Measurements from ENCODE around the gene STYX. TPM values are rescaled to one million over a fixed set of nuclear protein-coding genes. Genes with fewer than 3 reads are reported as not detected.

STYX gene
- total and polyA plus RNA-seq, 2 of the 8 experiments (the other 6 are each of a cell fraction or from before 2014, with no cell fraction given): 8.3 to 29.0 TPM

DNA sequence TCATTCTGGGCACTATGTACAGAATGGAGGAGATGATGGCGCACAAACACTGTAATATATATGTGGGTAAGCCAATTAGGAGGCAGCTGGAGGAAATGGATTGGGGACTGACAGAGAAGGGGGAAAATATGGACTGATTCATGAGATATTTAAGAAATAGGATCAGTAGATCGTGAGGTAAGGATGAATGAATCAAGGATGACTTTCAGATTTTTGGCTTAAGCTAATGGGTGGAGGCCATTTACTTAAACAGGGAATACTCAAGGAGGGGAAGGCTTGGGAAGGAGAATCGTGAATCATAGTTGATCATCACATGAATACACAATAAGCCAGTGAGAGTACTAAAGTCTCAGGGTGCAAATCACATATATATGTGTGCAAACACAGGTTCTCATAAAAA is 72.6 kb downstream of the STYX start (continued):
- TF ChIP-seq, protein P1, sequence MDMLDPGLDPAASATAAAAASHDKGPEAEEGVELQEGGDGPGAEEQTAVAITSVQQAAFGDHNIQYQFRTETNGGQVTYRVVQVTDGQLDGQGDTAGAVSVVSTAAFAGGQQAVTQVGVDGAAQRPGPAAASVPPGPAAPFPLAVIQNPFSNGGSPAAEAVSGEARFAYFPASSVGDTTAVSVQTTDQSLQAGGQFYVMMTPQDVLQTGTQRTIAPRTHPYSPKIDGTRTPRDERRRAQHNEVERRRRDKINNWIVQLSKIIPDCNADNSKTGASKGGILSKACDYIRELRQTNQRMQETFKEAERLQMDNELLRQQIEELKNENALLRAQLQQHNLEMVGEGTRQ (IDR thresholded peaks at IDR 0.05; ENCODE audit: low read length): no peak
- no peak for TF ChIP-seq CTBP2 (IDR thresholded peaks at IDR 0.05; ENCODE audit: borderline replicate concordance, insufficient read depth, insufficient read length, low read length)

Measured in H1 (cell line).